Ureter (tissue), 1 donor: ENCODE data around the gene MBP. TPM values are rescaled to one million over a fixed set of nuclear protein-coding genes. Genes with fewer than 3 reads are reported as not detected.
A peak's percentile ranks its signal among the peaks of the same experiment; 100 is the strongest.

Source experiments
- DNase-seq: peaks from one replicate; pipeline ENCODE4 v3.0.0-alpha.2; 2020; ENCODE audit warnings: low spot score
- total RNA-seq: library from RNA; stranded (reverse); gene quantifications from one replicate; pipeline ENCODE4 v1.2.4, GENCODE V29; 2023
- donor health status: DM: yes; HTN: yes; CAD: no.

MBP gene
- total RNA-seq, 1 donor from 2014 or later: 78.7 TPM

DNA sequence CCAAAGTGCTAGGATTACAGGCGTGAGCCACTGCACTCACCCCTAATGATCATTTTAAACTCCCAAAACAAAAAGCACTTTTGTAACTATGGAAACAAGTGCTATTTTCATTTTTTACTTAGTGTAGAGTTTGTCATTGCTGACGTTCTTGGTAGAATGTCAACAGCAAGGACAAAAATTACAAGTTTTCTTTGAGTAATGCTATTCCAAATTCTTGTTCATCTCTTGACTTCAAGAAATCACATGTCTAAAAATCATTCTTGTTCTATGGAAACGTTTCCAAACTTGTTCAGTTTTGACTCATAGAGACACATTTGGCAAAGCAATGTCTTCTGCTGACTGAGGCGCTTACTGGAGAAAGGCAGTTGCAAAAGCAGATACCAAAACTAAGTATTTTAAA lies 82.6 kb downstream of the MBP start:
- no peak for DNase-seq

DNA sequence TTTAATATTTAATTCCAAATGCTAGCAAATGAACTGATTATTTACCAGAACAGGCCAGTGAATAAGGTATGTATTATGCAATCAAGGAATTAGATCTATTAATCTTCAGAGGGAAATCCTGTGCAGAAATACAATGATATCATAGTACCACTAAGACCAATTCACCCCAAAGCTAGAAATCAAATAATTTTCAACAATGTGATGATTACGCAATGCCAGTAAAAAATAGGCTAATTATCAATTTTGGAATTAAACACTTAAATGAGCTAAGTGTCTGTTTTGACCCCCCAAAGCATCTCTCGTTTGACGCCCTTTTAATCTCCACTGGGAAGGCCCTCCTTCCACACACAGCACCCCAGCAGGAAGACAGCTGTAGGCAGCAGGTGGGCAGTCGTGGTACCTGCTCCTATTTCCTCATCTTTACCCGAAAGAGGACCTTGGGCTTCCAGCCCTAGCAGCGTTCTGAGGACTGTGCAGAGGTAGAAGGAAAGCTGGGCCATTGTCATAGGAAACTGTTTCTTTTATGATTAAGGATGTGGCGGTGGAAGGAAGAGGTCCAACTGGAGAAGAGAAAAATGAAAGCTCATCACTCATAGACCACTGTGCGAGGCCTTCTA lies 84.7 kb downstream of the MBP start:
- DNase-seq: no peak

DNA sequence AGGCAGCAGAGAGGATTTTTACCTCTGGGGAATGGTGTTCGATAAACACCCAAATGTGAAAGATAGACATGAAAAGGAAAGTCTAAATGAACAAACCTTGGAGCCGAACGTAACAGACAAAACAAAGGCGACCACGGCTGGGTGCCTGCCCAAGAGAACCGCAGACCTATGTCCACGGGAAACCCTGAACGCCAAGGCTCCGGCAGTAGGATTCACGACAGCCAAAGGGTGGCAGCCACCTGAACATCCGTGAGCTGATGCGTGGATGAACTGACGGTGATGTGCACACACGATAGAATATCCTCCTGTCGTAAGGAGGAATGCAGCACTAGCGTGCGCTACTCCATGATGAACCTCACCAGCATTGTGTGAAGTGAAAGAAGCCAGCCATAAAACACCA lies 85.6 kb downstream of the MBP start:
- DNase-seq: no peak

DNA sequence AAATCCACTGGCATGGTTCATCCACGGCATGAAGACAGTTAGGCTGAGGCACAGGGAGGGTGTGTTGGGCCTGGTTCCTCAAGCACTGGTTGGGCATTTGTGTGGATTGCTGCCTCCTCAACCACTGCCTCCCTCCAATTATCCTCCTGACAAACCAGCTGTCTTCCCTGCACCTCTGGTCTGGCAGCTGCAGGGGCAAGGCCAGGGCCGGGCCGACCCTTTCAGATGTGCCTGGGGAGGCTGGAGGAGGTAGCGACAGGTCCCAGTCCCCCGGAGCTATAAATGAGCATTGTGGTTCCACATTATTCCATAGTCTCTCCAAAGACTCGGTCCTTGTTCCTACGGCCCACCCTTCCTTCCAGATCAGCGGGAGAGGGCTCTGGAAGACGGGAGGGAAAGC lies 86.2 kb downstream of the MBP start:
- no peak for DNase-seq

DNA sequence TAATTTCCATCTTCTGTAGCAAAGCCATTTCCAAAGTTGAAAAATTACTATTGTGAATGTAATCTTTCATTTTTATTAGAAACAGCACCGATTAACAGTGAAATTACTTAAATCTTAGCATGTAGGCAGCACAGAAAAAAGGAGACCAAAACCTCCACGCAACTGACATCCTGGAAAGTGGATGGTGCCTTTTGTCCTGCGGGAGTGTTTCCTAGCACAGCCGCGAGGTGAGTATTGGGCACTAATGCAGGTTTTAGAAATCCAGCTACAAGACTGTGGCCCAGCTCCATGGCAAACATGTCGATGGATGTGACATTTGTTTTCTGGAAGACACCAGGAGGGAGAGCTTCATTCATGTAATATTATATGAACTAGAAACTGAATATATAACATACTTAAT lies 86.9 kb downstream of the MBP start:
- no peak for DNase-seq

DNA sequence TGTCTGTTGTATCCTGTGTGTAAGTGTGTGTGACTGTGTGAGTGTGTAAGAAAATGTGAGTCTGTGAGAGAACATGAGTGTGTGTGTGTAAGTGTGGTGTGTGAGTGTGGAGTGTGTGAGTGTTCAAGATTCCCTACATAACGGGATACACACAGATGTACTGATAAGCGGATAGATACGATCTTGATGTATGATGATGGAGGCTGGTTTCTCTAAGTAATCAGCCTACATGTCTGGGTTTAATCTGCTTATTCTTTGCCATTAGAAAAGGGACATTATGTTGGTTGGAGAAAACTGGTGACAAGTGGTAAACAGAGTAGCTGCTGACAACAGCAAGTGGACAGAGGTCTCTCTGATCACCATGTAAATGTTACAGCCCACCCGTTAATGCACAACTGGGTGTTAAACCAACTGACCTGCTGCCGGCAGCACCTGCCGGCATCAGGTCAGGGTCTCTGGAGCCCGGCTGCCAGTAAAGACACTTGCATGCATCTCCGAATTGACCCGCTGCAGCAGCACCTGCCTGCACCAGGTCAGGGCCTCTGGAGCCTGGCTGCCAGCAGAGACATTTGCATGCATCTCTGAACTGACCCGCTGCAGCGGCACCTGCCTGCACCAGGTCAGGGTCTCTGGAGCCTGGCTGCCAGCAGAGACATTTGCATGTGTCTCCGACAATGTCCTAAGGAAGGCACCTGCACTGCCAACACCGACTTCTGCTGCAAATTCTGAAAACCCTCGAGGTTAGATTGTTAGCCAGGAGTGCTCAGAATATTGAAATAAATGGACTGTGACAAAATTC lies 87.5 kb downstream of the MBP start:
- no peak for DNase-seq

DNA sequence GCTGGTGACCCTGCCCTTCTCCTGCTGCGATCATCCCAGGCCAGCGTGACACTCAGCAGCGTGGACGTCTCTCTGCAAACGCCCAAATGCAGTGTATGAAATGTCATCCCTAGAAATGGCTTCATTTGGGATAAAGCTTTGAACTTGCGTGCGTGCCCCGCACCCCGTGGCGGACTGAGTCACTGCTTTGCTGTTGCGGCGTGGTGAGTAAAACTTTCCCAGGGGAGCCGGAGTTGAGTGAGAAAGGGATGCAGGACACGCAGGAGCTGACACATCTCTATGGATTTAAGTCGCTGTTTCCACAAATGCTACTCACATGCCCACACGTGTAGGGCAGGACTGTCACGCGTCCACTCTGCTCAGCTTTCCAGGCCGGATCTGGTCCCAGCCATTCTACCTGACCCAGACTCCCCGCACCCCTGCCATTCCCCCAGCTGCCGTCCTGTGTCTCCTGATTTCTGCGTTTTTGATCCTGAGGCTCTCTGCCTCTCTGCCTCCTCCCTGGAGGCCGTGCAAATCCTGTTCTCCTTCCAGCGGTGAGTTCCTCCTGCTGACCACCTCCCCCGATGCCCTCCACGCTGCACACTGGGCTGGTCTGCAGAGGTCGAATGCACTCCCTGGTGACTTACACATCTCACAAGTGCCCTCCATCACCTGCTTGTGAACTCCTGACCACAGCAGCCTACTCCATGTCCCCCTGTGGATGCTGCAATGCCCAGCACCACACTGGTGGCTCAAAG lies 88.9 kb downstream of the MBP start:
- DNase-seq: peak; percentile 27

DNA sequence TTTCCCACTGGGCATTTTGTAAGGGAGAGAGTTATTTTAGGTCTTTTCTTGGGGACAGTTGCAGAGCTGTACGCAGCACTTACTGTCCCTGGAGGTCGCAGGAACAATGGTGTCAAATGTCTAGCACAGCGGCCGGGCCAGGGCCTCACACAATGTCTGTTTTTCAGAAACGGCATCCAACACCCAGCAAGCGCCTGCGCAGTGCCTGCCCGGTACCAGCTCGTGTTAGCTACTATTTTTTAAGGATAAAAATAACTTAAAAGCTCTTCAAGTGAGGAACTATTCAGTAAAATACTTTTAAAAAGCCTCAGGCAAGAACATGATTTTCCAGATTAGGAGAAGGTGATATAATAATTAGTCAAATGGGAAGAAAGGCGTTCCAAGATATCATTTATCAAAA lies 90.0 kb downstream of the MBP start:
- peak; percentile 7 for DNase-seq

DNA sequence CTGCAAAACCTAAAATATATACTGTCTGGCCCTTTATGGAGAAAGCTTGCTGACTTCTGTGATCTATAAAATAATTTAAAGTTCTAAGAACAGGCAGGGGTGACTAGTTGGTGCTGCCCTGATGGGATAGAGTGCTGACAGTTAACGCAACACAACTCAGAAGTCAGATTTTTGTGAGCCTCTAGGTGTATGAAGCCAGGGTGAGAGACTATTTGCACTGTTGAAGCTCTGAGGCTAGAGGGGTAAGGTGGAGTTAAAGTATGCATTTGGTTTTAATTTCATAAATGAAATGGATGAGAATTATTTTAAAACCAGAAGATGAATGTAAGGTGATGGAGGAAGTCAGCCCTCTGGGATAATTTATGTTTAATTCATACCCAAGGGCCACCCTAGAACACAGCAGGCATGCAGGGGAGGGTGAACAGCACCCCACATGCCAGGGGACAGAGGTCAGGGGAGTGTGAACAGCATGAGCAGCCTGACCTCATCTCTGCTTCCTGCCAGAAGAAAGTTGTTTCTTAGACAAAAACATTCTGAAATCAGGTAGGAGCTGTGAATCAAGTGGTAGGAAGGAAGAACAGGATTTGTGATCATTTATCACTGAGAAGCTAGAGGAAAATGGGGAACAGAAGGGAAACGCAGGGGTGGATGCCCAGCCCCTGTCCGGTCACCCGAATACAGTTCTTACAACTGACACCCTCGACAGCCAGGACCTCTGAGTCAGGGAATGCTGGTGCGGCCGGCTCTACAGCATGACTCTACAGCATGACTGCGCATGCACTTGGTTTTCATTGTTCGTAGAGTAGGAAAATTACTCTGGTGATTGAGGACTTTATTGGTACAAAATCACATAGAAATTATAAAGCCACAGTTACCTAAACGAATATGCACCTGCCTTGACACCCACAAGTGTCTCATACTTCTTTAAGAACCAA lies 93.1 kb downstream of the MBP start:
- peak; percentile 34 for DNase-seq

DNA sequence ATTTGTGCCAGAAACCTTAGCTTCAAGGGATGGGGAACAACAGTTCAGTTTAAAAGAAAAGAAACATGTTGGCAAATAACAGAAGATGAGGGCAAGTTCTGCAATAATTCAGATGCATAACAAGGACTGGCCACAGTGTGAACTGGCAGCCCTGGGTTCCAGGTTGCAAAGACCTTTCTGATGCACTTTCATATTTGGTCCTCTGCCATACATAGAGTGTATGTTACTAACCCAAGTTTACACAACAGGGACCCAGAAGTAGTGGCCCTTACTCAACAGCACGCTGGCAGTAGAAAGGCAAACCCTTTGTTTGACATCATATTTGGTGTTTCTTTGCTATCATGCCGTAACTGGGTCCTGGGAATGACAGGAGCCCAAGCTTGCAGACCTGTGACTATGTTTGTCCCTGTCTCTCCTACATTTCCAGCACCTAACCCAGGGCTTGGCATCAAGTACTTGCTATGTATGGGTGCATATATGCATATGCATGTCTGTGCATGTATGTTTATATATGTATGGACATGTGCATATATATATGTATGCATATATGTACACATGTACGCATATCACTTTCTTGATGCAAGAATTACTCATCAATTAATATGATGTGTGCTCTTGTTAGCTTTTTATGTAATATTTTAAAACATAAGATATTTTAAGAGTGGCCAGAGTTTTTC lies 94.3 kb downstream of the MBP start:
- DNase-seq: peak; percentile 10

DNA sequence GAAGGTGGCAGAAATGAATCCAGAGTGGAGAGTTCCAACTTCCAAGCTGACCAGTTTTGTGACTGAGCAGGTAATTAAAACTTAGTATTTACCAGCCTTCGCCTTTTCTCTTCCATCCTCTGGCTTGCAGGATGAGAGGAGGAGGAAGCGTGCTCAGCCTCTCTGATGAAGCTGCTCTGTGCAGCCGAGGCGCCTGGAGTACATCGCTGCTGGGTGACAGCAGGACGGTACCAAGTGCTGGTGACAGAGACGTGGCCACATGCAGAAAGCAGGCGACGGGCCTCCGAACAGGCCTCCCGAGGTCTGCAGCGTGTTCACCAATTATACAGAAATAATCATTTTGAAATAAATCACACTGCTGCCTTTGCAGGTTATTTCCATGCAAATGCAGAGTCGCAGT lies 95.0 kb downstream of the MBP start:
- DNase-seq: no peak

DNA sequence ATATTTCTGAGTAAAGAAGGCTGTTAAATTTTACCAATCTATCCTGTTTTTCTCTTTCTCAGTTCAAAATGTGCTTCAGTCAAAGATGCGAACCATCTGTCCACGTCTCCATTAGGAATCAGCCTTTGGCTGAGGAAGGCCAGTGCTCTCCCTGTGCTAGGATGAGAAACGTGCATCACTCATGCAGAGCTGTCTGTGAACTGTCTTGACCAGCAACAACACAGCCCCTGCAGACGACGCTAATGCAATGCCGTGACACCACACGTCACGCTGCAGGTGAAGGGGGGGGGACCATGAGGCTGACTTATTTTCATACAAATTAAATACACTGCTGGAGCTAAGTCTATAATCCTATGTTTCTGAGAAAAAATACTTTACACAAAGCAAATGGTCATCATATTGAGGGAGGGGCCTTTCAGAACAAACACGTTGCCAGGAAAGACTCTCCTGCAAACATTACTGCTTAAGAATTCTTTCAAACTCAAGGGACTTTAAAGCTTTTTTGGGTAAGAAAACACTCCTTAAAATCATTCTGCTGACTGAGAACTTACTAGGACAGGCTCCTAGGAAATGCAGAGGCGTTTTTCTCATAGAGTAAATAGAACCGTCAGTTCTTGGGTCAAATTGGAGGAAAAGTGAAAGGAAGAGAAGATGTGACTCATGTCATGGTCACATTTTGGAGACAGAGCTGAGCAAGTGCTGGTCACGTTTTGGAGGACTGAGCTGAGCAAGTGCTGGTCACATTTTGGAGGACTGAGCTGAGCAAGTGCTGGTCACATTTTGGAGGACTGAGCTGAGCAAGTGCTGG lies 97.0 kb downstream of the MBP start:
- peak; percentile 9 for DNase-seq

DNA sequence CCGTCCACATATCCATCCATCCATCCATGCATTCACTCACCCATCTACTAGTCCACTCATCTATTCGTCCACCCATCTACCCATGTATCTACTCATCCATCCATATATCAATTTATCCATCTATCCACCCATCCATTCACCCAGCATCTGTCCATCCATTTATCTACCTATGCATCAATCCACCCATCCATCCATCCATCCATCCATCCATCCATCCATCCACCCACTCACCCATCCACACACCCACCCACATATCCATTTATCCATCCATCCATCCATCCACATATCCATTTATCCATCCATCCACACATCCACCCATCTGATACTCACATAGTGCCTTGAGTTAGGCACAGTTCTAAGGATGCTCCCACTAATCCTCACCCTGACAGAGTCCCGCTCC lies 99.0 kb downstream of the MBP start:
- DNase-seq: no peak

DNA sequence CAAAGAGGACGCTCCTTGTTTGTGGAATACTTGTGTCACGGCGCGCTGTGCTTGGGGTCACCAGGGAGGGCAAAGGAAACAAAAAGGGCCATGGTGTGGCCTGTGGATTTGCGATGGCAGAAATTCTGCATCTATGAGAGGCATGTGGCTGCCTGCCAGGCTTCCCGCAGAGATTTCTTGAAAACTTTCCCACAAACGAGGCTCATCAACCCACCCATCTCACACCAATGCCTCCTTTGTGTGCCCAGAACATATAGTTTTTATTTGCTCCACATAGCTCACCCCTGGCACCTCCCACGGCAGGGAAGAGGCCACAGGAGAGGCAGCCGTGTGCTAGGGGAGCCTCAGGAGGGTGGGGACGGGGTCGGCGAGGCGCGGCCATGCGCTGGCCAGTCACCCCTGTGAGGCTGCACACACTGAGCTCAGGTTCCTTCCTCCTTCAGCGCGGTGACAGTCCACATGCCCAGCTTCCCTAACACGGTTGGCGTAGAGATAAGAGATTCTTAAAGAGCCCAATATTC lies 100.3 kb downstream of the MBP start:
- peak; percentile 35 for DNase-seq

DNA sequence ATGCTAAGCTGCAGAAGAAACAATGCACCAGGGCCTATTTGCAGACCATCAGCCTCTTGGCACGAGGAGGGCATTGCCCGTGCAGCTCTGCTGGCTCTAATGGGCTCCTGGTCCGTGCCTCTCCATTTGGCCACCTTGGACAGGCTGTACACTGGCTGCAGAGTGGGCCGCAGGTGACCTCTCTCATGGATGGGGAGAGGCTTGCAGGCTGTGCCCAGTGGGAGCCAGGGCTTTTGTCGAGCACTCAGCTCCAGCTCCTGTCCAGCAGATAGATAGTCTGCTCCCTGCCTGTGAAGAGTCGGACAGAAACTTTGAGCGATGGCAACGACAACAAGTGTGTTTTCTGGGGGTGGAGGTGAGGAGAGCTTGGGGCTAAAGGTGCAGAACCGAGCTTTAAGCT lies 100.9 kb downstream of the MBP start:
- DNase-seq: peak; percentile 34

DNA sequence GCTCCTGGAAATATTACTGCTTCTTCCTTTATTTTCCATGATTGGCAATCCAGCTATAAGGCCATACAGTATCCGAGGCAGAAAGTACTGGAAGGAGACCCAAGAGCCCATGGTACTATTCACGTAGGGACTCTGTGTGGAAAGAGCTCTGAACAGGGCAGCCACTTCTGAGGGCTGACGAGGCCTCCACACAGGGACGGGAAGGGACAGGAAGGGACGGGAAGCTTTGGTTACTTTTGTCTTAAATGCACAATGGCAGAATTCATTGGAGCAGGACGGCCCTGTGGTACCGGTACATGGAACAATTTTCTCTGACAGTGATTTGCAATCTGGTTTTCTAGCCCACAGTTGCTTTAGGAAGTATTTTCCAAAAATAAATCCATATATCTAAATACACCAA lies 102.4 kb downstream of the MBP start:
- peak; percentile 24 for DNase-seq

DNA sequence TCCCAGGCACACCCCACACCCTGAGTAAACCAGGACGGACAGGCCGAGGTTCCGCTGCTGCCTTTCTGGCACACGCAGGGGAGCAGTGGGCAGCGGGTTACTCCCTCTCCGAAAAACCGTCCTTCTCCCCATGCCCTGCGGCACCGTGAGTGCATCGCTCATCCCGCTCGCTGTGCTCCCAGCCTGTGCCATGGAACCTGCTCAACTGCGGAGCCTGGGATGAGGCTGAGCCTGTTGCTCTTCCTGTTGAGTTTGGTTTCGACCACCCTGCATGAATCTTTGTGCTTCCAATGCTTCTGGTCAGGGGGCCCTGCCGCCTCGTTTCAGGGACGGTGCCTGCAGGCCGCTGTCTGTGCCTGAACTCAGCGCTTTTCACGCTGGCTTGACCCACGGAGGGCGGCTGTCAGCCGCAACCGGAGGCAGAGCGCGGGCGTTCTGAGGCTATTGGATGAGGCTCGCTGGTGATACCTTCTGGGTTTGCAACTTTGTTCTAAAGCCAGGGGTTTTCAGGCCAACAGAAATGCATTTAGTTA lies 106.7 kb downstream of the MBP start:
- DNase-seq: no peak

DNA sequence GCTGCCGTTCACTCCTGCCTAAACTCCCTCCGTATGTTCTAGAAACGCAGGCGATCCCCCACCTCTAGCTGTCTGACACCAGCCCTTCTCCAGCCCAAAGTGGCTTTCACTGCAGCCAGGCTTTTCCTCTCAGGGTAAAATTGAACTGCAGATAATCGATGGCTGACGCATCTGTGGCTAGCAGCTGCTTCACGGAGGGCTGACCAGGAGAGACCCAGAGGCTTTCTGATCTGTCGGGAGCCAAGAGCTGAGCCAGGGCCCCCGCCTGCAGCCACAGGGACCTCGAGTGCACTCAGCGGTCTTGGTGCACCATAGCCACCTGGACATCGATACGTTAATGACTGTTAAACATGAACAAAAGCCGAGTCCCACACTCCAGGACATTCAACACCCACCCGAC lies 107.5 kb downstream of the MBP start:
- DNase-seq: no peak

DNA sequence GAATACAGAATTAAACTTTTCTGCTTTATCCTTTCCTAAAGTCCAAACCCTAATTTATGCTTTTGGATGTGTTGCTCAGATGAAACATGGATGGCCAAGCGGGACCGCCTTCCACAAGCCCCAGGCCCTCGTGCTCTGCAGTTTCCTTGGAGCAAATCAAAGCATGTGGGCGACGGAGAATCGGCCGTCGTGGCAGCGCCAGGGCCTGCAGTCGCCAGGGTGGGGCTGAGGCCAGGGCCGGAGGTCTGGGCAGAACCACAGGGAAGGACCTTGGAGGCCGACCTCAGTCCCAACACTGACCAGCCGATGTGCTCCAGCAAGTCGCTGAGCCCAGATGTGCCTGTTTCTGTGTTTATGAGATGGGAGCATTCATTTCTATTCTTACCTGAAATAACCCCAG lies 108.1 kb downstream of the MBP start:
- no peak for DNase-seq
